GM12878 (cell line): ENCODE measurements around the gene FCAMR. TPM values are rescaled to one million over a fixed set of nuclear protein-coding genes. Genes with fewer than 3 reads are reported as not detected.

Experiments
- ATAC-seq: fragments of 200-7000 bp; cut with Tn5 transposase; 3 replicates; pipeline ENCODE4 v1.9.1; 2020; ENCODE audit warnings: mild to moderate bottlenecking, moderate library complexity
- BruUV-seq: library from RNA; stranded (reverse); fragments of 400-500 nt; replicated peaks from 2 replicates; lab custom pipeline; 2021; lab: Mats Ljungman, UMichigan
- CTCF ChIA-PET: fragments of 300-600 bp; sonication (Branson Sonifier 250); formaldehyde crosslinking; extraction: SDS; loops from one replicate; lab custom pipeline; 2021; ENCODE audit warnings: inconsistent platforms; lab: Yijun Ruan, JAX
- POLR2A ChIA-PET: fragments of 350-600 bp; formaldehyde crosslinking; extraction: SDS; loops from one replicate; lab custom pipeline; 2021; ENCODE audit warnings: inconsistent platforms; lab: Charles Lee
- RAD21 ChIA-PET: fragments of 300-600 bp; sonication (Branson Sonifier 250); formaldehyde crosslinking; loops from one replicate; lab custom pipeline; 2023; ENCODE audit warnings: antibody characterized with exemption; ENCODE audit not compliant: unreplicated experiment; lab: Charles Lee
- SMC1A ChIA-PET: fragments of 300-600 bp; sonication (Branson Sonifier 250); formaldehyde crosslinking; loops from one replicate; lab custom pipeline; 2023; ENCODE audit not compliant: unreplicated experiment, uncharacterized antibody; lab: Charles Lee
- DNase-seq: peaks from one replicate; pipeline ENCODE4 v3.0.0-alpha.2; 2011; ENCODE audit warnings: low read depth, low spot score
- FAIRE-seq: peaks from 3 replicates; lab custom pipeline; 2011; peaks lifted over from hg19 to GRCh38; lab: Jason Lieb, UNC
- H2AFZ ChIP-seq: 2 replicates; pipeline ENCODE4 v1.6.0; 2011; ENCODE audit warnings: low read depth, low read length, control low read depth; ENCODE audit not compliant: control insufficient read depth
- H3K27ac ChIP-seq: 2 replicates; pipeline ENCODE4 v1.5.1; 2011; ENCODE audit warnings: control low read depth; ENCODE audit not compliant: control insufficient read depth, insufficient read depth
- H3K27me3 ChIP-seq, 2 experiments: replicated peaks in 1 of 2; 2 replicates each; pipeline versions ENCODE4 v1.6.0 to v1.6.1; 2011; ENCODE audit warnings: low read length in 1 of 2; ENCODE audit not compliant: control insufficient read depth in 2 of 2, insufficient read depth in 2 of 2
- H3K36me3 ChIP-seq, 2 experiments: 2 replicates each; pipeline ENCODE4 v1.5.1; 2011; ENCODE audit warnings: low read length in 1 of 2; ENCODE audit not compliant: control insufficient read depth in 2 of 2, insufficient read depth in 2 of 2
- H3K4me1 ChIP-seq: 2 replicates; pipeline ENCODE4 v1.6.1; 2011; ENCODE audit warnings: mild to moderate bottlenecking, low read length, moderate library complexity, mixed read lengths; ENCODE audit not compliant: control insufficient read depth, insufficient read depth
- H3K4me2 ChIP-seq: 2 replicates; pipeline ENCODE4 v1.6.0; 2011; ENCODE audit warnings: control low read depth; ENCODE audit not compliant: control insufficient read depth, insufficient read depth
- H3K4me3 ChIP-seq: fragments of 200-600 bp; sonication (generic); 2 replicates; pipeline ENCODE4 v1.5.1; 2016
- H3K79me2 ChIP-seq: 2 replicates; pipeline ENCODE4 v1.6.0; 2011; ENCODE audit warnings: low read length; ENCODE audit not compliant: control insufficient read depth, insufficient read depth
- H3K9ac ChIP-seq: 2 replicates; pipeline ENCODE4 v1.8.0; 2011; ENCODE audit warnings: low read length, control low read depth, mixed read lengths; ENCODE audit not compliant: control insufficient read depth, insufficient read depth
- H3K9me3 ChIP-seq: replicated peaks from 3 replicates; pipeline ENCODE4 v1.5.1; 2011; ENCODE audit warnings: mild to moderate bottlenecking, low read length; ENCODE audit not compliant: control insufficient read depth, insufficient read depth
- H4K20me1 ChIP-seq: 2 replicates; pipeline ENCODE4 v1.6.0; 2011; ENCODE audit not compliant: control insufficient read depth, insufficient read depth
- BHLHE40 ChIP-seq, 2 experiments: fragments of 450-650 bp in 1 of 2; IDR thresholded peaks; 2 replicates each; pipeline ENCODE4 v1.6.1; 2011 to 2017; ENCODE audit warnings: low read depth in 2 of 2, borderline replicate concordance in 1 of 2, improper control_type of control experiment in 1 of 2, low read length in 1 of 2, mild to moderate bottlenecking in 1 of 2
- WGBS: methylation state at CpG from one replicate; pipeline ENCODE4 v1.1.6; 2016; ENCODE audit warnings: low lambda C conversion rate; ENCODE audit not compliant: insufficient replicate concordance, insufficient coverage; ENCODE audit errors: missing lambda C conversion rate; 5-methylcytosine and 5-hydroxymethylcytosine counted together
- in situ Hi-C: fragments of 300-500 bp; cut with MboI; formaldehyde crosslinking; loops from 9 replicates; pipeline ENCODE4 v1.14.3; 2018; ENCODE audit warnings: mixed read lengths
- intact Hi-C: fragments of 100-400 bp; cut with micrococcal nuclease; formaldehyde crosslinking; loops from one replicate; pipeline ENCODE4 v1.14.2; 2022; ENCODE audit not compliant: unreplicated experiment
- polyA plus RNA-seq, 11 experiments: library from polyadenylated mRNA; depleted of rRNA in 4 of 11; unstranded in 6 of 11; stranded (reverse) in 5 of 11; fragments of >200 nt; fragmentation: Nextera tagmentation in 4 of 11; fragmentation: Illumina TruSeq in 1 of 11; extraction: Ambion mirVana in 4 of 11; extraction: Trizol in 1 of 11; gene quantifications; 1 replicate in 1 of 11; 2 replicates in 10 of 11; pipeline versions ENCODE4 v1.2.1 to v1.2.3, GENCODE V29; 2011 to 2016; ENCODE audit warnings: inconsistent platforms in 2 of 11, missing spikeins in 2 of 11, low read depth in 1 of 11
- total RNA-seq, 4 experiments: library from RNA; depleted of rRNA in 3 of 4; stranded (reverse); fragments of >200 nt in 3 of 4; fragmentation: Illumina TruSeq in 1 of 4; extraction: Trizol in 1 of 4; gene quantifications; 2 replicates each; pipeline versions ENCODE4 v1.2.1 to v1.2.3, GENCODE V29; 2013 to 2021
- TF ChIP-seq, protein P1 (sequence below): IDR thresholded peaks from 2 replicates; pipeline ENCODE4 v1.6.1; 2011; ENCODE audit warnings: mild to moderate bottlenecking, low read depth, low read length, moderate library complexity; ENCODE audit not compliant: insufficient replicate concordance
- TF ChIP-seq, protein P2 (sequence below): IDR thresholded peaks from 2 replicates; pipeline ENCODE4 v1.6.1; 2011; ENCODE audit warnings: borderline replicate concordance, low read depth, mild to moderate bottlenecking, moderate library complexity, mixed read lengths, low read length; ENCODE audit not compliant: insufficient read depth; ENCODE audit errors: extremely low read length

FCAMR gene
- total and polyA plus RNA-seq, 10 of the 15 experiments (the other 5 are each of a cell fraction or from before 2014, with no cell fraction given), result 0.04 to 0.15 (median 0.06) TPM; not detected in 3

DNA sequence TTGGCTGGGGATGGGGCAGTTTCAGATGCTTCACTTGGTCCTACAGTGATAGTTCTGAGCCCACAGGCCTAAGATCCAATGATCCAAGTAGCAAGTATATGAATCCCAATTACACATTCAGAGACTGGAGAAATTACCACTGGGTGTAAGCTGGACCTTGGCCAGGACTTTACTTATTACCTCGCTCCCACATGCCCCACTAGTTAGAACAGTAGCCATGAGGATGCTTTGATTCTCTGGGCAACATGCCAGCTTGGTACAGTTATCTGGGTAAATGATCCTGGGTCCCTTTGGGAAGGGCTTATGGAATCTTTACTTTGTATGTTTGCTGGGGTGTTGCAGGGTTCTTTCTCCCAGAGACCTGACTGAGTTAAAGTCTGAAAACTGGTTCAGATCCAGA, 5.0 kb upstream of the FCAMR start (continued):
- TF ChIP-seq BHLHE40 (IDR thresholded peaks at IDR 0.05; ENCODE audit: borderline replicate concordance in 1 of 2, low read depth in 2 of 2, low read length in 1 of 2), result no peak
- TF ChIP-seq, all 136 proteins: peak for 0

DNA sequence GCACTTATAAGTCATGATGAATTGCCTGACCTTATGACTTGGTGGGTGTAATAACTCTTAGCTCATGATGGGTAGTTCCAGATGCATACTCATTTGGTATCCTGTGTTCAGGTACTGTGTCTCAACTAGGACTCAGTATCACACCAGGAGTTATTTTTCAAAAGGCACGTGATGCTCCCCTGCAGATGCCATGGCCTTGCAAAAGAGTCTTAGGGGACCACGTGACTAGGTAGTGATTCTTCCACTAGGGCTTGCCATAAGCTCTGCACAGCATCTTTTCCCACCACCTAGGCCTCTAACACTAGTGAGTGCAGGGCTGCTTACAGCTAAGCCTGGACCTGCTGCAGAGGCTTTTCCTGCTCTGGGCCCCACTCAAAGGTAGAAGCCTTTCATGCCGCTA, 3.9 kb upstream of the FCAMR start:
- Histone ChIP-seq H3K9ac (no peak overlapping the region), H3K4me2 (no peak overlapping the region), H3K4me1 (peaks cover 15% of the 10 kb centered on the region), H3K27me3 (no peaks in the 10 kb centered on the region), H3K79me2 (no peaks in the 10 kb centered on the region), H3K36me3 (no peaks in the 10 kb centered on the region), H2AFZ (no peak overlapping the region), H3K27ac (no peak overlapping the region), H3K9me3 (no peaks in the 10 kb centered on the region), H4K20me1 (no peaks in the 10 kb centered on the region), H3K4me3 (no peak overlapping the region)
- intact Hi-C loops, result no loop called here
- in situ Hi-C loops, result no loop called here
- TF ChIP-seq, protein P1, sequence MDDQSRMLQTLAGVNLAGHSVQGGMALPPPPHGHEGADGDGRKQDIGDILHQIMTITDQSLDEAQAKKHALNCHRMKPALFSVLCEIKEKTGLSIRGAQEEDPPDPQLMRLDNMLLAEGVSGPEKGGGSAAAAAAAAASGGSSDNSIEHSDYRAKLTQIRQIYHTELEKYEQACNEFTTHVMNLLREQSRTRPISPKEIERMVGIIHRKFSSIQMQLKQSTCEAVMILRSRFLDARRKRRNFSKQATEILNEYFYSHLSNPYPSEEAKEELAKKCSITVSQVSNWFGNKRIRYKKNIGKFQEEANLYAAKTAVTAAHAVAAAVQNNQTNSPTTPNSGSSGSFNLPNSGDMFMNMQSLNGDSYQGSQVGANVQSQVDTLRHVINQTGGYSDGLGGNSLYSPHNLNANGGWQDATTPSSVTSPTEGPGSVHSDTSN, result no peak
- TF ChIP-seq, protein P2, sequence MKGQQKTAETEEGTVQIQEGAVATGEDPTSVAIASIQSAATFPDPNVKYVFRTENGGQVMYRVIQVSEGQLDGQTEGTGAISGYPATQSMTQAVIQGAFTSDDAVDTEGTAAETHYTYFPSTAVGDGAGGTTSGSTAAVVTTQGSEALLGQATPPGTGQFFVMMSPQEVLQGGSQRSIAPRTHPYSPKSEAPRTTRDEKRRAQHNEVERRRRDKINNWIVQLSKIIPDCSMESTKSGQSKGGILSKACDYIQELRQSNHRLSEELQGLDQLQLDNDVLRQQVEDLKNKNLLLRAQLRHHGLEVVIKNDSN, result peak; percentile 25
- BruUV-seq, result no TSS peak
- 85% methylated on average over 3 of the region's 3 CpGs for WGBS
- SMC1A ChIA-PET, result interaction anchor here (1.0 to 7.5 kb wide), 8 partner anchors 7 to 110 kb away, joined by 3 to 68 read pairs (median 27); partner anchors contain the start of gene PIGR
- no peak for DNase-seq
- POLR2A ChIA-PET, result interaction anchor here (0.9 to 1.1 kb wide), 2 partner anchors 20 to 44 kb away, joined by 3 to 5 read pairs; no protein-coding TSS in a partner anchor
- no peak for ATAC-seq
- no peak for FAIRE-seq
- RAD21 ChIA-PET, result interaction anchor here (1.6 to 4.4 kb wide), 3 partner anchors 9 to 165 kb away, joined by 6 to 36 read pairs (median 9); no protein-coding TSS in a partner anchor
- CTCF ChIA-PET, result interaction anchor here (0.7 to 9.8 kb wide), 14 partner anchors 8 to 362 kb away, joined by 3 to 136 read pairs (median 7); partner anchors contain the start of genes EIF2D, FCMR and IL20
